Uterus (tissue), 4 donors: Measurements from ENCODE around the gene FJX1. TPM values are rescaled to one million over a fixed set of nuclear protein-coding genes. Genes with fewer than 3 reads are reported as not detected.

ENCODE experiments used
- DNase-seq, 2 donors: peaks; one replicate each; pipeline ENCODE4 v3.0.0-alpha.2; 2019 to 2020
- H3K27ac ChIP-seq, 2 donors: fragments of 200-600 bp; sonication (generic); 1 replicate in 1 of 2; 2 replicates in 1 of 2; pipeline ENCODE4 v1.5.1; 2016 to 2018
- H3K27me3 ChIP-seq, 2 donors: fragments of 200-600 bp; sonication (generic); one replicate each; pipeline ENCODE4 v1.5.1; 2018 to 2019; ENCODE audit warnings: control low read depth in 1 of 2
- H3K36me3 ChIP-seq, 2 donors: fragments of 200-600 bp; sonication (generic); one replicate each; pipeline ENCODE4 v1.5.1; 2019; ENCODE audit warnings: control low read depth in 1 of 2
- H3K4me1 ChIP-seq, 2 donors: fragments of 200-600 bp; sonication (generic); one replicate each; pipeline ENCODE4 v1.5.1; 2018 to 2019; ENCODE audit warnings: control low read depth in 1 of 2
- H3K4me3 ChIP-seq, 2 donors: fragments of 200-600 bp; sonication (generic); 1 replicate in 1 of 2; 2 replicates in 1 of 2; pipeline ENCODE4 v1.5.1; 2018 to 2019; ENCODE audit warnings: mild to moderate bottlenecking in 1 of 2
- H3K9me3 ChIP-seq, 2 donors: fragments of 200-600 bp; sonication (generic); one replicate each; pipeline ENCODE4 v1.5.1; 2019; ENCODE audit warnings: control low read depth in 1 of 2
- CTCF ChIP-seq, 4 experiments: fragments of 200-600 bp in 2 of 4; fragments of 450-650 bp in 2 of 4; sonication (generic) in 2 of 4; IDR thresholded peaks; one replicate each; pipeline ENCODE4 v1.5.1; 2016 to 2019; ENCODE audit warnings: antibody characterized with exemption in 4 of 4, mild to moderate bottlenecking in 2 of 4, moderate library complexity in 1 of 4
- POLR2A ChIP-seq, 2 donors: fragments of 450-650 bp; IDR thresholded peaks; one replicate each; pipeline ENCODE4 v1.6.1; 2016; ENCODE audit warnings: antibody characterized with exemption in 2 of 2, mild to moderate bottlenecking in 1 of 2, moderate library complexity in 1 of 2
- intact Hi-C: fragments of 100-400 bp; cut with DNase I; formaldehyde crosslinking; loops from one replicate; pipeline ENCODE4 v1.15.1; 2023; ENCODE audit warnings: low total_unique reads
- total RNA-seq, 4 donors: library from RNA; depleted of rRNA in 3 of 4; stranded (reverse); fragments of >200 nt in 3 of 4; gene quantifications; one replicate each; pipeline versions ENCODE4 v1.1.0 to v1.2.4, GENCODE V29; 2014 to 2023
- donor health status: DM: yes; HTN: yes; CAD: no.

FJX1 gene
- total RNA-seq, 4 donors from 2014 or later = 2.1 to 48.5 (median 5.6) TPM

GRCh38 chr11:35598254-35599125 is 19.8 kb upstream of the FJX1 start:
- no peak for DNase-seq
- intact Hi-C loops = no loop called here
- H3K9me3 ChIP-seq = no peaks in the 10 kb centered on the region
- H3K4me1 ChIP-seq = peaks cover 0 to 3% of the 10 kb centered on the region in 2 donors
- no peak overlapping the region for H3K4me3 ChIP-seq
- no peaks in the 10 kb centered on the region for H3K27me3 ChIP-seq
- no peak for TF ChIP-seq POLR2A (IDR thresholded peaks at IDR 0.05)
- no peak for TF ChIP-seq CTCF (IDR thresholded peaks at IDR 0.05)
- no peak overlapping the region for H3K27ac ChIP-seq
- H3K36me3 ChIP-seq = no peaks in the 10 kb centered on the region

DNA sequence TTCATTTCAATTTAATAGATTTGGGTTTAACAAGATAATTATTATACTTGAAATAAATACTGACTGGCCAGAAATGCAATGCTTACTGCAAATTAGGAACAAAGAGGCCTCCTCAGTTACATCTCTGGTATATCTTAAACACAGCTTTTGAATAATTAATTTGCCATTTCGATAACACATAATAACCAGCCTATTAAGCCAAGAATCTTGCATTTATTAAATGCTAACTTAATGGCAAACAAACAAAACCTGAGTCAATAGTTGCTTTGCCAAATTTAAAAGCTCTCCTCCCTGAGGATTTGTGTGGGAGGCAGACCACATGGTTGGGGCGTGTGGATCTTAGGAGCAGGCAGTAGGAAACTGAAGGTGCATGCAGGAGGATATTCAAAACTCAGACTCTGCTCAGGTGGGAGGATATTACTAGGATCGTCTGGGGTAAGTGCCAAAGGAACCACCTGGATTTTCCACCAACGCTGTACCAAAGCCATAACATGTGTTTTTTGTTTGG is 17.9 kb upstream of the FJX1 start:
- intact Hi-C loops = no loop called here
- Histone ChIP-seq H3K4me1 (peaks cover 0 to 3% of the 10 kb centered on the region in 2 donors), H3K9me3 (no peaks in the 10 kb centered on the region), H3K4me3 (no peak overlapping the region), H3K27me3 (no peaks in the 10 kb centered on the region), H3K36me3 (no peaks in the 10 kb centered on the region), H3K27ac (no peak overlapping the region)
- peak in 1 of 2 donors; percentile 22 for DNase-seq
- TF ChIP-seq POLR2A (IDR thresholded peaks at IDR 0.05) (no peak), CTCF (IDR thresholded peaks at IDR 0.05) (no peak)

DNA sequence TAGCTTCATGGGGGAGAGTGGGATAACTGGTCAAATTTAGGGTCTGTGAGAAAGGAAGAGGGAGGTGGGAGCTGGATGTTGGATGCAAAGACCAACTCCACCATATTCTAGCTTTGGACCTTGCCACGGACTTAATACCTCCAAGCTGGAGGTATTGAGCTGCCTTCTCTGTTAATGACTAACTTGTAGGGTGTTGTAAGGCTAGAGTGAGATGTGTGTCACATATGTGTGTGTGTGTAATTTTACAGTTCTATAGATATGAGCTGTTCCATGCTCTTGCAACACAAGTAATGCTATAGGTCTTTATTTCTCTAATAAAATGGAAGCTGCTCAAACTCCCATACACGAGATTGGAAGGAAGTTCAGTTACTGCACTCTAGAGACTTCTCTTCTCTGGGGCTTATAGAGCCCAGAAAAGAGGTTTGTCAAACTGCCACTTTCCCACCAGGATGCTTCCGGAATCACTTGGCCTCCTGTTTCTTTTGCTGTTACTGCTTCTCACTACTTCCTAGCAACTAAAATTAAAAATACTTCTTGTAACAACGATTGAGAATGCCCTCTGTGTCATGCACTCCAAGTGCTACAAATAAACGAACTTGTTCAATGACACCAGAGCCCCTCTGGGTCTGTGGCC is 16.0 kb upstream of the FJX1 start:
- H3K4me3 ChIP-seq = no peak overlapping the region
- intact Hi-C loops = no loop called here
- H3K9me3 ChIP-seq = no peaks in the 10 kb centered on the region
- H3K27ac ChIP-seq = no peak overlapping the region
- H3K36me3 ChIP-seq = no peaks in the 10 kb centered on the region
- no peak for DNase-seq
- peaks cover 0 to 3% of the 10 kb centered on the region in 2 donors for H3K4me1 ChIP-seq
- TF ChIP-seq POLR2A (IDR thresholded peaks at IDR 0.05) (no peak), CTCF (IDR thresholded peaks at IDR 0.05) (no peak)
- no peaks in the 10 kb centered on the region for H3K27me3 ChIP-seq

- Histone ChIP-seq H3K27ac (no peak overlapping the region), H3K4me3 (no peak overlapping the region), H3K9me3 (no peaks in the 10 kb centered on the region), H3K4me1 (peaks cover 0 to 3% of the 10 kb centered on the region in 2 donors), H3K27me3 (no peaks in the 10 kb centered on the region), H3K36me3 (no peaks in the 10 kb centered on the region)
- TF ChIP-seq CTCF (IDR thresholded peaks at IDR 0.05) (no peak), POLR2A (IDR thresholded peaks at IDR 0.05) (no peak)
- intact Hi-C loops = no loop called here
- no peak for DNase-seq
Observed at GRCh38 chr11:35602979-35603378, 15.3 kb upstream of the FJX1 start.

DNA sequence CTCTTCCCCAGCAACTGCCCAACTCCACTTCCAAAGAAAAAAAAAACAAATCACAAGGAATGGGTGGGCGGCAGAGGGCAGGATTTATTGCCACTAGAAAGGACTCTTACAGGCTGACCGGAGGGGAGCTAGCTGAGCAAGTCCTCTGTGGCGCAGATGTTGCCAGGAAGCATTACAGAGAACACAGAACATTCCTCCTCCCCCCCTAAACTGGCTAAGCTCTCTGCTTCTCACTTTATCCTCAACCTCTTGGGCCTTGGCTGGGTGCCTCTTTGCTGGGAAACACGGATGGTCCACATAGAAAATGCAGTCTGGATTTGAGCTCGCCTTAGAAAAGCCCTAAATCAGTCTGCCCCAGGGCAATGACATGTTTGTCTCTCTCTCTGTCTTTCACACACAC is 12.6 kb upstream of the FJX1 start:
- peaks cover 0 to 2% of the 10 kb centered on the region in 2 donors for H3K4me1 ChIP-seq
- no peaks in the 10 kb centered on the region for H3K36me3 ChIP-seq
- H3K9me3 ChIP-seq = no peaks in the 10 kb centered on the region
- intact Hi-C loops = no loop called here
- no peak overlapping the region for H3K4me3 ChIP-seq
- peak; percentile 57 to 66 for DNase-seq
- TF ChIP-seq POLR2A (IDR thresholded peaks at IDR 0.05) = no peak
- TF ChIP-seq CTCF (IDR thresholded peaks at IDR 0.05) = no peak
- H3K27ac ChIP-seq = peak overlapping the region in 1 of 2 donors; percentile 51
- H3K27me3 ChIP-seq = no peaks in the 10 kb centered on the region
